Psoas muscle (tissue), 8 donors: ENCODE data around the gene CFAP65. TPM values are rescaled to one million over a fixed set of nuclear protein-coding genes. Genes with fewer than 3 reads are reported as not detected.

Experiments
- ATAC-seq, 4 donors: fragments of 200-7000 bp; cut with Tn5 transposase; one replicate each; pipeline ENCODE4 v1.9.1; 2020; ENCODE audit warnings: moderate library complexity in 3 of 4, mild to moderate bottlenecking in 2 of 4
- DNase-seq, 2 donors: peaks; one replicate each; pipeline ENCODE4 v3.0.0-alpha.2; 2020
- H3K27ac ChIP-seq: fragments of 200-600 bp; one replicate; pipeline ENCODE4 v1.8.0; 2022
- H3K27me3 ChIP-seq, 3 donors: fragments of 200-600 bp in 1 of 3; one replicate each; pipeline versions ENCODE4 v1.6.1 to v1.8.0; 2013 to 2022; ENCODE audit warnings: low read length in 2 of 3, mild to moderate bottlenecking in 2 of 3, moderate library complexity in 1 of 3; ENCODE audit not compliant: insufficient read depth in 3 of 3
- H3K36me3 ChIP-seq, 2 donors: fragments of 200-600 bp in 1 of 2; one replicate each; pipeline versions ENCODE4 v1.6.1 to v1.8.0; 2013 to 2022; ENCODE audit warnings: low read depth in 1 of 2, mild to moderate bottlenecking in 1 of 2, moderate library complexity in 1 of 2; ENCODE audit not compliant: insufficient read depth in 1 of 2
- H3K4me1 ChIP-seq: fragments of 200-600 bp; one replicate; pipeline ENCODE4 v1.8.0; 2022
- H3K4me3 ChIP-seq: fragments of 200-600 bp; one replicate; pipeline ENCODE4 v1.8.0; 2022; ENCODE audit warnings: mild to moderate bottlenecking
- H3K9me3 ChIP-seq: fragments of 200-600 bp; one replicate; pipeline ENCODE4 v1.8.0; 2022
- CTCF ChIP-seq: fragments of 200-600 bp; IDR thresholded peaks from one replicate; pipeline ENCODE4 v1.8.0; 2022; ENCODE audit warnings: antibody characterized with exemption
- WGBS, 3 donors: extraction: QIAGEN DNeasy Blood & Tissue Kit; methylation state at CpG; one replicate each; pipeline versions ENCODE4 v1.1.6 to v1.1.7; 2013; 5-methylcytosine and 5-hydroxymethylcytosine counted together
- intact Hi-C, 2 donors: fragments of 100-400 bp; cut with DNase I; formaldehyde crosslinking; loops; one replicate each; pipeline versions ENCODE4 v1.11.0 to v1.14.2; 2022
- long read RNA-seq, 2 donors: library from polyadenylated mRNA; unstranded; transcript quantifications; one replicate each; pipeline ENCODE4 v2.0.0, GENCODE V29; 2021
- polyA plus RNA-seq, 3 donors: library from polyadenylated mRNA; stranded (reverse); fragments of 200-250 nt; gene quantifications; one replicate each; pipeline ENCODE4 v1.2.3, GENCODE V29; 2013
- total RNA-seq, 4 donors: library from RNA; stranded (reverse); fragmentation: NEBNext Ultra II Directional in 2 of 4; extraction: Animal tissue kit (Norgen Biotek cat#: 25700) in 2 of 4; gene quantifications; one replicate each; pipeline versions ENCODE4 v1.2.1 to v1.2.4, GENCODE V29; 2021 to 2023
- donor health status: healthy with polysubstance abuse.
- donor health status: DM: no; HTN: no; CAD: no; lungs with moderate emphysema.
- donor health status: Bipolar disorder and iron deficiency.
- donor health status: healthy.
- donor health status: DM: yes; HTN: yes; CAD: no.
- donor health status: DM: no; HTN: no; CAD: no.
- donor health status: DM: no; HTN: no; CAD: no.
- donor health status: DM: yes; HTN: yes; CAD: no.

CFAP65 gene
- total RNA-seq, result not detected
- polyA plus RNA-seq, result not detected
- long read RNA-seq, donor 1, result 0 reads
- long read RNA-seq, donor 2, result 0 reads

GRCh38 chr2:219041252-219041651, at the start of gene CFAP65:
Gene CFAP65 (minus strand): TSS chr2:219041516. CDS start chr2:219039048, 2,468 bp downstream.
- no peaks in the 10 kb centered on the region for H3K9me3 ChIP-seq
- peak within 1 kb of the TSS; percentile 24 for H3K4me3 ChIP-seq
- peaks cover 5% of the 10 kb centered on the region for H3K4me1 ChIP-seq
- ATAC-seq, result peak in 1 of 4 donors; percentile 48
- H3K27me3 ChIP-seq, result peaks cover 5 to 74% (median 9%) of the 10 kb centered on the region in 3 donors
- WGBS, 3 donors, result 1 to 2% (median 2%) methylated on average over 21 of the region's 21 CpGs
- no peaks in the 10 kb centered on the region for H3K36me3 ChIP-seq
- H3K27ac ChIP-seq, result no peak within 1 kb of the TSS
- no peak for TF ChIP-seq CTCF
- DNase-seq, result no peak
- intact Hi-C loops, result no loop called here

- no peak for TF ChIP-seq CTCF
- 71 to 84% (median 82%) methylated on average over 4 of the region's 4 CpGs for WGBS, 3 donors
- Histone ChIP-seq H3K27me3 (no peaks in the 10 kb centered on the region), H3K4me1 (no peaks in the 10 kb centered on the region), H3K27ac (no peak overlapping the region), H3K4me3 (no peak overlapping the region), H3K9me3 (no peaks in the 10 kb centered on the region), H3K36me3 (no peaks in the 10 kb centered on the region)
- ATAC-seq (no peak), DNase-seq (no peak)
- intact Hi-C loops, result no loop called here
These were observed 49.4 kb upstream of the CFAP65 start for GRCh38 chr2:219090436-219091299.

GRCh38 chr2:219089330-219089729, 48.0 kb upstream of the CFAP65 start:
- Histone ChIP-seq H3K27me3 (no peaks in the 10 kb centered on the region), H3K27ac (no peak overlapping the region), H3K9me3 (no peaks in the 10 kb centered on the region), H3K4me3 (no peak overlapping the region), H3K36me3 (no peaks in the 10 kb centered on the region), H3K4me1 (no peaks in the 10 kb centered on the region)
- 96 to 99% (median 97%) methylated on average over 4 of the region's 4 CpGs for WGBS, 3 donors
- TF ChIP-seq CTCF, result no peak
- DNase-seq (no peak), ATAC-seq (no peak)
- intact Hi-C loops, result no loop called here

- H3K4me1 ChIP-seq, result no peaks in the 10 kb centered on the region
- intact Hi-C loops, result no loop called here
- 91 to 97% (median 95%) methylated on average over 1 of the region's 1 CpG for WGBS, 3 donors
- no peak for TF ChIP-seq CTCF
- no peaks in the 10 kb centered on the region for H3K27me3 ChIP-seq
- ATAC-seq (no peak), DNase-seq (no peak)
- no peaks in the 10 kb centered on the region for H3K9me3 ChIP-seq
- H3K27ac ChIP-seq, result no peak overlapping the region
- no peaks in the 10 kb centered on the region for H3K36me3 ChIP-seq
- no peak overlapping the region for H3K4me3 ChIP-seq
These were observed 46.5 kb upstream of the CFAP65 start for GRCh38 chr2:219087848-219088247.
